Mesothelial cell of epicardium (in vitro differentiated cells): ENCODE measurements around the gene UPK1A. TPM values are rescaled to one million over a fixed set of nuclear protein-coding genes. Genes with fewer than 3 reads are reported as not detected.

Experiments used
- DNase-seq, 2 experiments: peaks; one replicate each; pipeline ENCODE4 v3.0.0; 2021; ENCODE audit warnings: low spot score in 2 of 2; ENCODE audit not compliant: unreplicated experiment in 2 of 2
- H3K27ac Mint-ChIP-seq: 2 replicates; pipeline ENCODE4 v1.8.0; 2021; ENCODE audit warnings: mixed read lengths
- H3K27me3 Mint-ChIP-seq: 2 replicates; pipeline ENCODE4 v1.8.0; 2021; ENCODE audit warnings: low read depth, mixed read lengths
- H3K36me3 Mint-ChIP-seq: 2 replicates; pipeline ENCODE4 v1.8.0; 2021; ENCODE audit warnings: mixed read lengths
- H3K4me1 Mint-ChIP-seq: 2 replicates; pipeline ENCODE4 v1.8.0; 2021; ENCODE audit warnings: mixed read lengths
- H3K4me3 Mint-ChIP-seq: 2 replicates; pipeline ENCODE4 v1.8.0; 2021; ENCODE audit warnings: mild to moderate bottlenecking, moderate library complexity, mixed read lengths
- H3K9me3 Mint-ChIP-seq: 2 replicates; pipeline ENCODE4 v1.8.0; 2021; ENCODE audit warnings: mixed read lengths
- CTCF ChIP-seq: fragments of 200-600 bp; sonication (generic); IDR thresholded peaks from one replicate; pipeline ENCODE4 v1.5.0; 2021; ENCODE audit warnings: antibody characterized with exemption; ENCODE audit not compliant: unreplicated experiment
- total RNA-seq: library from RNA; stranded (reverse); gene quantifications from 3 replicates; pipeline ENCODE4 v1.2.1, GENCODE V29; 2021

Gene UPK1A
- total RNA-seq, 1 donor from 2014 or later = 2.0 TPM

GRCh38 chr19:35665157-35665556, 1.2 kb upstream of the UPK1A start:
- Mint-ChIP-seq H3K27ac (no peak overlapping the region), H3K4me1 (peaks cover 7% of the 10 kb centered on the region)
- no peak for DNase-seq

GRCh38 chr19:35665604-35666003, 713 bp upstream of the UPK1A start:
- H3K27me3 Mint-ChIP-seq = peaks cover 17% of the 10 kb centered on the region
- peaks cover 3% of the 10 kb centered on the region for H3K9me3 Mint-ChIP-seq
- H3K36me3 Mint-ChIP-seq = peaks cover 23% of the 10 kb centered on the region
- no peak overlapping the region for H3K4me3 Mint-ChIP-seq
- no peak for DNase-seq
- TF ChIP-seq CTCF = no peak
- no peak overlapping the region for H3K27ac Mint-ChIP-seq
- peaks cover 7% of the 10 kb centered on the region for H3K4me1 Mint-ChIP-seq

More at GRCh38 chr19:35665157-35665556, 1.2 kb upstream of the UPK1A start:
- Mint-ChIP-seq H3K9me3 (peaks cover 3% of the 10 kb centered on the region), H3K27me3 (peaks cover 16% of the 10 kb centered on the region), H3K36me3 (peaks cover 23% of the 10 kb centered on the region), H3K4me3 (no peak overlapping the region)
- no peak for TF ChIP-seq CTCF

- H3K9me3 Mint-ChIP-seq = no peaks in the 10 kb centered on the region
- no peak for DNase-seq
- no peak for TF ChIP-seq CTCF
- peaks cover 4% of the 10 kb centered on the region for H3K36me3 Mint-ChIP-seq
- H3K27ac Mint-ChIP-seq = no peak overlapping the region
- peaks cover 10% of the 10 kb centered on the region for H3K4me1 Mint-ChIP-seq
- H3K4me3 Mint-ChIP-seq = no peak overlapping the region
- H3K27me3 Mint-ChIP-seq = peaks cover 47% of the 10 kb centered on the region
These were observed 3.2 kb downstream of the UPK1A start for GRCh38 chr19:35669566-35669965.

- peaks cover 4% of the 10 kb centered on the region for H3K36me3 Mint-ChIP-seq
- no peak overlapping the region for H3K27ac Mint-ChIP-seq
- no peak overlapping the region for H3K4me3 Mint-ChIP-seq
- peaks cover 10% of the 10 kb centered on the region for H3K4me1 Mint-ChIP-seq
- no peak for DNase-seq
- H3K9me3 Mint-ChIP-seq = no peaks in the 10 kb centered on the region
- no peak for TF ChIP-seq CTCF
- H3K27me3 Mint-ChIP-seq = peaks cover 47% of the 10 kb centered on the region
These were observed 3.7 kb downstream of the UPK1A start for GRCh38 chr19:35669974-35670373.

- no peak overlapping the region for H3K27ac Mint-ChIP-seq
- H3K4me1 Mint-ChIP-seq = peaks cover 10% of the 10 kb centered on the region
- H3K27me3 Mint-ChIP-seq = peaks cover 53% of the 10 kb centered on the region
- H3K4me3 Mint-ChIP-seq = no peak overlapping the region
- no peak for TF ChIP-seq CTCF
- no peak for DNase-seq
- H3K9me3 Mint-ChIP-seq = no peaks in the 10 kb centered on the region
- H3K36me3 Mint-ChIP-seq = peaks cover 2% of the 10 kb centered on the region
These were observed 4.4 kb downstream of the UPK1A start for GRCh38 chr19:35670686-35671085.

- Mint-ChIP-seq H3K9me3 (no peaks in the 10 kb centered on the region), H3K4me1 (peaks cover 5% of the 10 kb centered on the region), H3K27ac (no peak overlapping the region), H3K36me3 (no peaks in the 10 kb centered on the region), H3K27me3 (peaks cover 62% of the 10 kb centered on the region), H3K4me3 (no peak overlapping the region)
- no peak for DNase-seq
- no peak for TF ChIP-seq CTCF
These were observed 5.5 kb downstream of the UPK1A start for GRCh38 chr19:35671818-35672217.
